ENCODE data around the gene RAI1.

GRCh38 chr17:17745476-17746455, 64.5 kb downstream of the RAI1 start:
- no peak for TF ChIP-seq CTCF (IDR thresholded peaks at IDR 0.05)
- no peak for TF ChIP-seq POLR2A (IDR thresholded peaks at IDR 0.05)
